A673 (cell line): ENCODE results near the gene RHO.

Experiments used
- EZH2 ChIP-seq: fragments of 200-600 bp; sonication (generic); IDR thresholded peaks from 2 replicates; pipeline ENCODE4 v1.6.1; 2017; ENCODE audit warnings: borderline replicate concordance, low read depth, mild to moderate bottlenecking, mixed read lengths, antibody characterized with exemption, low read length; ENCODE audit not compliant: poor library complexity, severe bottlenecking
- TF ChIP-seq, protein P1 (sequence below): fragments of 300-800, 200-600 bp; sonication (generic); conservative IDR thresholded peaks from 2 replicates; pipeline ENCODE4 v1.5.1; 2017; ENCODE audit warnings: low read depth, mild to moderate bottlenecking, antibody characterized with exemption, low read length, moderate library complexity, mixed read lengths

DNA sequence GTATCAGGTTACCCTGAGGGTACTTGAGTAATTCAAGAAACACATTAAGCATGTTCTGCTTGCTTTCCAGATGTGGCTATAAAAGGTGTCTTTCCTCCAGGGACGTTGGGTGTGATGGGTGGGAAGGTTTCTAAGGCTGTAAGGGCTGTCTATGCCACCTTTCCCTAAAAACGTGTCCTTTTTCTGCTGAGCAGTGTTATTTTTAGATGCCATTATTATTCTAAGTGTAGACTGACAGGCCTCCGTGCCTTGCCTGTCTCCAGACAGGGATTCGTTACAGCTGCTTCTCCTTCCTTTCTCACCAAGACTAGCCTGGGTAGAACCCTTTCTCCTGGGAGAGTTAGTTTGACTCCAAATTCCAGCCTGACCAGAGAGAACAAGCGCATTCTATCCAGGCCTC is 26.8 kb upstream of the RHO start:
- TF ChIP-seq, protein P1, sequence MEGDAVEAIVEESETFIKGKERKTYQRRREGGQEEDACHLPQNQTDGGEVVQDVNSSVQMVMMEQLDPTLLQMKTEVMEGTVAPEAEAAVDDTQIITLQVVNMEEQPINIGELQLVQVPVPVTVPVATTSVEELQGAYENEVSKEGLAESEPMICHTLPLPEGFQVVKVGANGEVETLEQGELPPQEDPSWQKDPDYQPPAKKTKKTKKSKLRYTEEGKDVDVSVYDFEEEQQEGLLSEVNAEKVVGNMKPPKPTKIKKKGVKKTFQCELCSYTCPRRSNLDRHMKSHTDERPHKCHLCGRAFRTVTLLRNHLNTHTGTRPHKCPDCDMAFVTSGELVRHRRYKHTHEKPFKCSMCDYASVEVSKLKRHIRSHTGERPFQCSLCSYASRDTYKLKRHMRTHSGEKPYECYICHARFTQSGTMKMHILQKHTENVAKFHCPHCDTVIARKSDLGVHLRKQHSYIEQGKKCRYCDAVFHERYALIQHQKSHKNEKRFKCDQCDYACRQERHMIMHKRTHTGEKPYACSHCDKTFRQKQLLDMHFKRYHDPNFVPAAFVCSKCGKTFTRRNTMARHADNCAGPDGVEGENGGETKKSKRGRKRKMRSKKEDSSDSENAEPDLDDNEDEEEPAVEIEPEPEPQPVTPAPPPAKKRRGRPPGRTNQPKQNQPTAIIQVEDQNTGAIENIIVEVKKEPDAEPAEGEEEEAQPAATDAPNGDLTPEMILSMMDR, result no peak
- TF ChIP-seq EZH2, result no peak
